ENCODE measurements around the gene MORN1. TPM values are rescaled to one million over a fixed set of nuclear protein-coding genes. Genes with fewer than 3 reads are reported as not detected.

The MORN1 gene
- total and polyA plus RNA-seq, 2 donors = 5.7 to 6.4 TPM

DNA sequence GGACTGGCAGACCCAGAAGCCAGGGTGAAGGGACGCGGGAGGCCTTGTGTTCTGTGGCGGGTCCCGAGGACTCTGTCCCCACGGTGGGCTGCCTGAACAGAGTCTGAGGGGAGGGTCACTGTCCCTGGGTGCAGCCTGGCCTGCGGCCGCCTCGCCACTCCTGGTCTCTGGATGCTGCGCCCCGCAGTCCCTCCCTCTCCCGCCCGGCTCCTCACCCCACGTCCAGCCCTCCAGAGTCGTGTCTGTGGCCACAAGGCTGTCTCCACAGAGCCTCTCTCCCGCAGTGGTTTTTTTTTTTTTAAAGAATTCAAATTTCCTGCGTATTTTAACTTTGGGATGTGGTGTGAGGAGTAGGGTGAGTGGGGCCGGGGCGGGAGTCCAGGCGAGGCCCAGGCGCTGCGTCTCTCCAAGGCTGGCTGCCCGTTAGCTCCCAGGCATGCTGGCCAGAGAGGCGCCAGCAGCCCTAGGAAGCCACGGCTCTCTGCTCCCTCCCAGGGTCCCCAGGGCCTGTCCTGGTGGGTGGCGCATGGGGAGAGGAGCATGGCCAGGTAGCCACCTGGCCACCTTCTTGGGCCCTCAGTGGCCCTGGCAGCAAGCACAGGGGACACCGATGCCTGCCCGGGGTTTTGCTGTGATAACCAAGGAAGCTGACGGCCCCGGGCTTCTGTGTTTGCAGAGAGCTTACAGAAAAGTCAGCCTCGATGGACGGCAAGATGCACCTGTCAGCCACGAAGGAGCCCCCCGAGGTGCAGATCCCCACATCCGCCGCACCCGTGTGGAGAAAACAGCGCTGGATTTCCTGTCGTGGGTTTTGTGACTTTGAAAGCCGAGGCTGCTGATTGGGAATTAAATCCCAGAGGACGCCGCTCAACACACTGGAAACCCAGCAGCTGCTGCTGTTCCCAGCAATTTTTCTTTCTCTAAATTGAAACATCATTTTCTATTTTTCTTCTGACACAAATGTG lies 72.8 kb downstream of the MORN1 start:
- no peaks in the 10 kb centered on the region for H3K36me3 ChIP-seq (ENCODE audit: control insufficient read depth in 2 of 2, insufficient read depth in 2 of 2, low read length in 1 of 2)
- no peak overlapping the region for H3K4me3 ChIP-seq (ENCODE audit: low read length in 2 of 2)
- H3K4me1 ChIP-seq (ENCODE audit: control insufficient read depth in 2 of 2, insufficient read depth in 2 of 2, low read length in 2 of 2) = peaks cover 28 to 82% of the 10 kb centered on the region in 2 donors
- DNase-seq (ENCODE audit: low read depth in 6 of 9, low spot score in 9 of 9) = peak in 4 of 9 donors; percentile 61 to 83 (median 64)
- H3K9me3 ChIP-seq (ENCODE audit: control insufficient read depth in 2 of 2, insufficient read depth in 1 of 2, low read length in 1 of 2) = no peaks in the 10 kb centered on the region
- H3K27me3 ChIP-seq (ENCODE audit: control insufficient read depth in 2 of 2, insufficient read depth in 1 of 2, low read length in 1 of 2) = peaks cover 0 to 27% of the 10 kb centered on the region in 2 donors
- H3K27ac ChIP-seq (ENCODE audit: low read depth in 1 of 2, low read length in 1 of 2) = peak overlapping the region; percentile 33 to 83
- WGBS = 68% methylated on average over 41 of the region's 41 CpGs

DNA sequence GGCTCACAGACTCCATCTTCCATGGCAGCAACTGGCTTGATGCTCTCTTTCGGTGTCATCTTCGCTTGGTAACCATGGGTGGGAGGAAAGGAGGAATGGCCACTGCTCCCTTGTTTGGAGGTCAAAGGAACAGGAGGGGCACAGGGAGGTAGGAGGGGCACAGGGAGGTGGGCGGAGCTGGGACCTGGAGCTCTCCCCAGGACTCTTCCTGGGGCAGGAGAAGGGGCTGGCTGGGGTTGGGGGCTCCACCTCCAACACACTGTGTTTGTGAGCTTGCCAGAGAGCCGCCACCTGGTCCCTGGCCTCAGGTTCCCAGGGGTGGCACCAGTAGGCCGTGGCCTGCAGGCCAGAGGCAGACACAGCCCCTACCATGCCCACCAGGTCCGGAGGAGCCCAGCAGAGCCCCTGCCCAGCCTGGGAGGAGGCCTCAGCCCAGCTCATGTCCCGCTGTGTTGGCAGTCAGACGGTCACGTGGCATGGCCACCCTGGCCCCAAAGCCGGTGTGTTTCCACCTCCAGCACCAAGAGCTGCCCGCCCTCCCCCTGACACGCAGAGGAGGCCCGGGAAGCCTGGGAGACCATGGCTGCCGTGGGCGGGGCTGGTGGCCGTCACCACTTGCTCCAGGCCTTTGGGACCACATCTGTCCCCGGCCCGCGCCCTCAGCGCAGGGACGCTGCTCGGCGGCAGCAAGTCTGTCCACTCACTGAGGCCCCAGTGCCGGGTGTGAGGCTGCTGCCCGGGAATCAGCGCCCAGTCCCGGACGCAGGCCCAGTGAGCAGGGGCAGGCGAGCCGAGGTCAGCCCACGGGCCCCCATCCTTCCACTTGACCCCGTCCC lies 73.9 kb downstream of the MORN1 start:
- DNase-seq (ENCODE audit: low read depth in 6 of 9, low spot score in 9 of 9) = no peak
- Histone ChIP-seq H3K27me3 (ENCODE audit: control insufficient read depth in 2 of 2, insufficient read depth in 1 of 2, low read length in 1 of 2) (peaks cover 0 to 18% of the 10 kb centered on the region in 2 donors), H3K4me1 (ENCODE audit: control insufficient read depth in 2 of 2, insufficient read depth in 2 of 2, low read length in 2 of 2) (peaks cover 28 to 88% of the 10 kb centered on the region in 2 donors), H3K27ac (ENCODE audit: low read depth in 1 of 2, low read length in 1 of 2) (no peak overlapping the region), H3K9me3 (ENCODE audit: control insufficient read depth in 2 of 2, insufficient read depth in 1 of 2, low read length in 1 of 2) (no peaks in the 10 kb centered on the region), H3K4me3 (ENCODE audit: low read length in 2 of 2) (no peak overlapping the region), H3K36me3 (ENCODE audit: control insufficient read depth in 2 of 2, insufficient read depth in 2 of 2, low read length in 1 of 2) (no peaks in the 10 kb centered on the region)
- 98% methylated on average over 32 of the region's 32 CpGs for WGBS

DNA sequence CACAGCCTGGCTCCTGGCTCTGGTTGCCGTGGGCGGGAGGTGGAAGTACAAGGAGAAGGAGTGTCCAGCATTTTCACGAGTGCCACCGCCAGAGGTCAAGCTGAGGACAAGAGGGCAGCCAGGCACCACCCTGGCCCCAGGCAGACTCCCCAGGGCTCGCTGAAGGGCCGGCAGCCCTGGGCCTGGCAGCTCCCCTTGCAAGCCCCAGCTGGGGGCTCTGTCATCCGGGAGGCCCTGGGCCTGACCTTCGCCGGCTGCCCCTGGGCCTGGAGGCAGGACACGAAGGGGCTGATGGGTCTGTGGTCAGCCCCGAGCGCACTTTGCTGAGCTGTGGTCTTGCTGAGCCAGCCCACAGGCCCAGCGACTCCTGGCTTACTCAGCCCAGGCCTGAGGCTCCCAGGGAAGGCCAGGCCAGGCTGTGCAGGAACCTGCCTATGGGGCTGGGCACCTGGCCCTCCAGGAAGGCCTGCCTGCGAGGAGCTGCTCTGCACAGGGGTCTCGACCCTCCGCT lies 74.8 kb downstream of the MORN1 start:
- Histone ChIP-seq H3K27me3 (ENCODE audit: control insufficient read depth in 2 of 2, insufficient read depth in 1 of 2, low read length in 1 of 2) (peaks cover 0 to 9% of the 10 kb centered on the region in 2 donors), H3K27ac (ENCODE audit: low read depth in 1 of 2, low read length in 1 of 2) (no peak overlapping the region), H3K4me1 (ENCODE audit: control insufficient read depth in 2 of 2, insufficient read depth in 2 of 2, low read length in 2 of 2) (peaks cover 28 to 88% of the 10 kb centered on the region in 2 donors), H3K4me3 (ENCODE audit: low read length in 2 of 2) (no peak overlapping the region), H3K9me3 (ENCODE audit: control insufficient read depth in 2 of 2, insufficient read depth in 1 of 2, low read length in 1 of 2) (no peaks in the 10 kb centered on the region), H3K36me3 (ENCODE audit: control insufficient read depth in 2 of 2, insufficient read depth in 2 of 2, low read length in 1 of 2) (no peaks in the 10 kb centered on the region)
- WGBS = 96% methylated on average over 16 of the region's 16 CpGs
- DNase-seq (ENCODE audit: low read depth in 6 of 9, low spot score in 9 of 9) = no peak

DNA sequence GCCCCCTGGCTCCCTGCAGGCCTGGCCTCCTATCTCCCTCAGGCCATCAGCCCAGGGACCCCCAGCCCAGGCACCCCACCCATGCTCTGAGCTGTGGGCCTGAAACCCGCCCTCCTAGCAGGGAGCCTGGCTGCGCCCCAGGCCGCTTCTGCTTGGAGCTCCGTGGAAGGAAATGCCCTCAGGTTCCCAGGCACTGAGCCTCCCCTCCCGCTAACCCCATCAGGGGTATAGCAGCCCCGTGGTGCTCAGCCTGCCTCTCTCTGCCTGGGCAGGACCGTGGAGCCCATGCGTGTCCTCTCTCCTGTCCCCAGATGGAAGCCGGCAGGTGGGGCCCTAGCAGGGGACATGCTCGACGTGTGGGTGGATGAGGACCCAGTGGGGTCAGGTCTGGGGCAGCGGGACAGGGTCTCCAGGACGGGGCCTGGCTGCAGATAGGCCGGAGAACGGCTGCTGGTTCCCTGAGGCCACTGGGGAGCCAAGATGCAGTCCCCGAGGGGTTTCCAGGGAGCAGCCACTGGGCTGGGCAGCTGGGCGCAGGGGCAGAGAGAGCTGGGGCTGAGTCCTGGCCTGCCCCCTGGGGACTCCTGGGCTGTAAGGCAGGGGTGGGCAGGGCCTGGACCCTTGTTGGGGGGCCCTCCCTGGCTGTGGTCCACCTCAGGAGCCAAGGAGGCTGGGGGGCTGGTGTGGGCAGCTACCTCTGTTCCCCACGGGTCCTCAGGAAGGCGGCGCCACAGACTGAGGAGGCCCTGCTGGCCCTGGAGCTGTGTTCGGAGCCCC lies 75.5 kb downstream of the MORN1 start:
- peak in 1 of 9 donors; percentile 51 for DNase-seq (ENCODE audit: low read depth in 6 of 9, low spot score in 9 of 9)
- peaks cover 28 to 88% of the 10 kb centered on the region in 2 donors for H3K4me1 ChIP-seq (ENCODE audit: control insufficient read depth in 2 of 2, insufficient read depth in 2 of 2, low read length in 2 of 2)
- no peaks in the 10 kb centered on the region for H3K9me3 ChIP-seq (ENCODE audit: control insufficient read depth in 2 of 2, insufficient read depth in 1 of 2, low read length in 1 of 2)
- peak overlapping the region; percentile 31 to 77 for H3K4me3 ChIP-seq (ENCODE audit: low read length in 2 of 2)
- peak overlapping the region; percentile 43 to 85 for H3K27ac ChIP-seq (ENCODE audit: low read depth in 1 of 2, low read length in 1 of 2)
- WGBS = 66% methylated on average over 21 of the region's 21 CpGs
- H3K27me3 ChIP-seq (ENCODE audit: control insufficient read depth in 2 of 2, insufficient read depth in 1 of 2, low read length in 1 of 2) = peaks cover 0 to 6% of the 10 kb centered on the region in 2 donors
- H3K36me3 ChIP-seq (ENCODE audit: control insufficient read depth in 2 of 2, insufficient read depth in 2 of 2, low read length in 1 of 2) = no peaks in the 10 kb centered on the region

DNA sequence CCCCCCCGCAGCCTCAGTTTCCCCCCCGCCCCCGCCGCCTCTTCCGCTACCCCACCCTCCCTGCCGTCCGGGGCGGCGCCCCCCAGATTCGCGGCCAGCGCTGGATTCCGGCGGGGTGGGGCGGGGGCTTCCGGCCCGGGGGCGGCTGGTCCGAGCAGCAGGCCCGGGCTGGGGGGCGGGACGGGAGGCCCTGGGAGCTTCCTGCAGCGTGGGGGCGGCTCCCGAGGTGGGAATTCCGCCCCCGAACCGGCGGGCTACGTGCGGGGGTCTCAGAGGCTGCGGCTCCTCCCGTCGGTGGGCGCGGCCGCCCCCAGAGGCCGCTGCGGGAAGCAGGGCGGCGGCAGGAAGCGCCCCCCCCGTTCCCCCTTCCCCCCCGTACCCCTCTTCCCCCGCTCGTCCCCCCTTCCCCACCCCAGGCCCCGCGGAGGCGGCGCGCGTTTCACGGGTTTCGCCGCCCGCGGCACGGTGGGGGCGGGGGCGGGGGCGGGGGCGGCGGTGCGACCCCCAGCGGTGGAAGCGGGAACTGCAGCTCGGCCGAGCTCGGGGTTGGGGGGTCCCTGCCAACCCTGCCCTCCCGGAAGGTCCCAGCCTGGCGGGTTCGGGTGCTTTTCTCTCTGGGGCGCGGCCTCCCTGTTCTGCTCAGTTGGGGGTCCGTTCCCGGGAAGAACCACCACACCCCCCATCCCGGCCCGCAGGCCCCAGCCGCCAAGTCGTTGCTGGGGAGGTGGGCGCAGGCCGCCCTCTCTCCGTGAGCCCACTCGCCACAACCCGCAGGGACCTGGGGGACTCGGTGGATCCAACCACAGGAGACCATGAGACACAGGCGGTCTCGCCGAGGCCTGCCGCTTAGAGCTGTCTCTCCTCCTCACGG lies 76.3 kb downstream of the MORN1 start:
- Histone ChIP-seq H3K4me1 (ENCODE audit: control insufficient read depth in 2 of 2, insufficient read depth in 2 of 2, low read length in 2 of 2) (peaks cover 28 to 84% of the 10 kb centered on the region in 2 donors), H3K4me3 (ENCODE audit: low read length in 2 of 2) (peak overlapping the region; percentile 31 to 77), H3K27ac (ENCODE audit: low read depth in 1 of 2, low read length in 1 of 2) (peak overlapping the region; percentile 39 to 86), H3K36me3 (ENCODE audit: control insufficient read depth in 2 of 2, insufficient read depth in 2 of 2, low read length in 1 of 2) (no peaks in the 10 kb centered on the region), H3K27me3 (ENCODE audit: control insufficient read depth in 2 of 2, insufficient read depth in 1 of 2, low read length in 1 of 2) (peaks cover 0 to 6% of the 10 kb centered on the region in 2 donors), H3K9me3 (ENCODE audit: control insufficient read depth in 2 of 2, insufficient read depth in 1 of 2, low read length in 1 of 2) (no peaks in the 10 kb centered on the region)
- WGBS = 3% methylated on average over 86 of the region's 91 CpGs
- DNase-seq (ENCODE audit: low read depth in 6 of 9, low spot score in 9 of 9) = peak in 5 of 9 donors; percentile 47 to 80 (median 60)

DNA sequence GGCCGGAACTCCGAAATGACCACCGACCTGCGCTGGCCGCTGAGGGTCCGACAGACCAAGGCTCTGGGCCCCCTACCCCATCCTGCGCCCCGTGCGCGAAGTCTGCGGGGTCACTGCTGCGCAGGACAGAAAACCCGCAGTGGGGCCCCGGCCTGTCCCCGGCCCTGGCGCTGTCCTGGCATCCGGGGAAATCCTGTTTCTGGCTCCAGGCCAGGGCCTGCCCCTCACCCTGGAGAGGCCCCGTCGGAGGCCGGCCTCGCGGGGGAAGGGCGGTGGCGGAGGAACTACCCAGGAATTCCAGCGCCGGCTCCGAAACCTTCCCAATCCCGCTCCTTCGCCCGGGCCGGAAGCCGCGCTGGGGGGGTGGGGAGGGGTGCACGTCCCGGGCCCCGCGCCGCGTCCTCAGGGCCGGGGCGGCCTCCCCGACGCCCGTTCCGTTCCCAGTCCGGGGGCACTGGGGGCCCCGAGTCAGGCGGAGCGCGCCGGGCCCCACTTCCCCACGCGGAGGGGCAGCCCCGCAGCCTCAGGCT lies 77.0 kb downstream of the MORN1 start:
- WGBS = 26% methylated on average over 54 of the region's 54 CpGs
- peak overlapping the region; percentile 30 to 86 for H3K27ac ChIP-seq (ENCODE audit: low read depth in 1 of 2, low read length in 1 of 2)
- DNase-seq (ENCODE audit: low read depth in 6 of 9, low spot score in 9 of 9) = peak in 2 of 9 donors; percentile 17 to 39
- no peaks in the 10 kb centered on the region for H3K9me3 ChIP-seq (ENCODE audit: control insufficient read depth in 2 of 2, insufficient read depth in 1 of 2, low read length in 1 of 2)
- H3K4me1 ChIP-seq (ENCODE audit: control insufficient read depth in 2 of 2, insufficient read depth in 2 of 2, low read length in 2 of 2) = peaks cover 28 to 77% of the 10 kb centered on the region in 2 donors
- H3K4me3 ChIP-seq (ENCODE audit: low read length in 2 of 2) = peak overlapping the region; percentile 32 to 77
- no peaks in the 10 kb centered on the region for H3K36me3 ChIP-seq (ENCODE audit: control insufficient read depth in 2 of 2, insufficient read depth in 2 of 2, low read length in 1 of 2)
- peaks cover 0 to 6% of the 10 kb centered on the region in 2 donors for H3K27me3 ChIP-seq (ENCODE audit: control insufficient read depth in 2 of 2, insufficient read depth in 1 of 2, low read length in 1 of 2)

DNA sequence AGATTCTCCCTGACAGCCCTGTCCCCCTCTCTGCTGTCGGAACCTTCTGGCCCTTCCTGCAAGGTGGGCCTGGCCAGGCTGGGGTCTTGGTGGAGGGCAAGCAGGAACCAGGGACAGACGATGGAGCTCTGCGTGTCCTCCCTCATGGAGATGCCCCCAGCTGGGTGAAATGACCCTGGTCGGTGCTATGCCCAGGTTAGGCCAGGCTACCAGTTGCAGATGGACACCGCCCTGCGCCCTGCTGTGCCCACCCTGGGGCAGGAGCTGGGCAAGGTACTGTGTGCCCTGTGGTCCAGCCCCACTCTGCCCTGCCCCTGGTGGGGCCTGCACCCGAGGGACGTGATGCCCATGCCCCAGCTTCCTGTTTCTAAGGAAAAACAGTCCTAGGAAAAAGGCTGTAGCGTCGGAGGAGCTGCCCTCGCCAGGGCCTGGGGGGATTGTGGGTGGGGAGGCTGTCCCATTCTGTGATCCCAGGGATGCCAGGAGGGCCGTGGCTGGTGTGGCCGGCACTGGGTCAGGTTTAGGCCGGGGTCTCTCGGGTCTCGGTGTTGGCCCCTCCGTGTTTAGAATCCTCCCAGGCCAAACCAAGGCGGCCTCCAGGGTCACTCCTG lies 77.6 kb downstream of the MORN1 start:
- WGBS = 85% methylated on average over 18 of the region's 18 CpGs
- Histone ChIP-seq H3K9me3 (ENCODE audit: control insufficient read depth in 2 of 2, insufficient read depth in 1 of 2, low read length in 1 of 2) (no peaks in the 10 kb centered on the region), H3K27ac (ENCODE audit: low read depth in 1 of 2, low read length in 1 of 2) (peak overlapping the region in 1 of 2 donors; percentile 30), H3K27me3 (ENCODE audit: control insufficient read depth in 2 of 2, insufficient read depth in 1 of 2, low read length in 1 of 2) (peaks cover 0 to 6% of the 10 kb centered on the region in 2 donors), H3K4me3 (ENCODE audit: low read length in 2 of 2) (peak overlapping the region in 1 of 2 donors; percentile 77), H3K36me3 (ENCODE audit: control insufficient read depth in 2 of 2, insufficient read depth in 2 of 2, low read length in 1 of 2) (no peaks in the 10 kb centered on the region), H3K4me1 (ENCODE audit: control insufficient read depth in 2 of 2, insufficient read depth in 2 of 2, low read length in 2 of 2) (peaks cover 22 to 71% of the 10 kb centered on the region in 2 donors)
- no peak for DNase-seq (ENCODE audit: low read depth in 6 of 9, low spot score in 9 of 9)
